Transverse colon (tissue), 4 donors: Measurements from ENCODE around the gene ETNK1.

ENCODE experiments used
- CTCF ChIP-seq, 5 experiments: fragments of 200-600 bp in 3 of 5; fragments of 450-650 bp in 2 of 5; sonication (generic) in 3 of 5; IDR thresholded peaks; 1 replicate in 2 of 5; 2 replicates in 3 of 5; pipeline ENCODE4 v1.5.1; 2016 to 2017; ENCODE audit warnings: antibody characterized with exemption in 5 of 5, inconsistent platforms in 3 of 5, mild to moderate bottlenecking in 2 of 5, moderate library complexity in 1 of 5
- POLR2A ChIP-seq: fragments of 450-650 bp; IDR thresholded peaks from one replicate; pipeline ENCODE4 v1.6.1; 2016; ENCODE audit warnings: antibody characterized with exemption, mild to moderate bottlenecking, moderate library complexity
- POLR2AphosphoS5 ChIP-seq, 3 donors: sonication (generic); formaldehyde crosslinking; IDR thresholded peaks; one replicate each; pipeline ENCODE4 v1.6.1; 2016; ENCODE audit warnings: antibody characterized with exemption in 3 of 3

GRCh38 chr12:22738945-22739344 lies 114.0 kb downstream of the ETNK1 start:
- TF ChIP-seq POLR2A (no peak), CTCF (IDR thresholded peaks at IDR 0.05) (no peak), POLR2AphosphoS5 (IDR thresholded peaks at IDR 0.05) (no peak)
